SK-N-SH treated with all-trans-retinoic acid at 6 μM for 48 hours (cell line): ENCODE results near the gene LGR4.

ENCODE experiments used
- ZFP30 ChIP-seq: fragments of 450-650 bp; formaldehyde crosslinking; IDR thresholded peaks from 2 replicates; pipeline ENCODE4 v1.5.0; 2022; ENCODE audit warnings: mild to moderate bottlenecking, moderate library complexity
- ZNF565 ChIP-seq: fragments of 450-650 bp; formaldehyde crosslinking; conservative IDR thresholded peaks from 2 replicates; pipeline ENCODE4 v1.5.0; 2020; ENCODE audit warnings: low read depth, mild to moderate bottlenecking, moderate library complexity

GRCh38 chr11:27363576-27364117, 108.9 kb downstream of the LGR4 start:
- no peak for TF ChIP-seq ZFP30 (CRISPR knock-in tag)
- TF ChIP-seq ZNF565 (CRISPR knock-in tag) = no peak
